HepG2 (cell line): ENCODE measurements around the gene GCN1. TPM values are rescaled to one million over a fixed set of nuclear protein-coding genes. Genes with fewer than 3 reads are reported as not detected.

Source experiments
- EEA1 ChIP-seq: sonication (generic); formaldehyde crosslinking; IDR thresholded peaks from 2 replicates; pipeline ENCODE4 v1.5.1; 2020; ENCODE audit warnings: mild to moderate bottlenecking, missing genetic modification reagents, borderline replicate concordance
- ELF4 ChIP-seq: sonication (generic); formaldehyde crosslinking; IDR thresholded peaks from 2 replicates; pipeline ENCODE4 v1.5.0; 2020; ENCODE audit warnings: missing genetic modification reagents, mild to moderate bottlenecking, moderate library complexity, borderline replicate concordance
- KLF16 ChIP-seq, 2 experiments: sonication (generic) in 1 of 2; formaldehyde crosslinking in 1 of 2; IDR thresholded peaks; 2 replicates each; pipeline versions ENCODE4 v1.6.1 to v1.8.0; 2016 to 2023; ENCODE audit warnings: missing genetic modification reagents in 2 of 2, missing compliant biosample characterization in 1 of 2
- SETDB1 ChIP-seq: sonication (generic); formaldehyde crosslinking; IDR thresholded peaks from 2 replicates; pipeline ENCODE4 v1.5.1; 2020; ENCODE audit warnings: missing genetic modification reagents, mild to moderate bottlenecking, borderline replicate concordance
- SIN3A ChIP-seq: IDR thresholded peaks from 2 replicates; pipeline ENCODE4 v1.6.1; 2011; ENCODE audit warnings: low read depth, mild to moderate bottlenecking, control low read depth, low read length, borderline replicate concordance
- SIX1 ChIP-seq: sonication (generic); formaldehyde crosslinking; IDR thresholded peaks from 2 replicates; pipeline ENCODE4 v1.4.0; 2020; ENCODE audit warnings: missing genetic modification reagents, borderline replicate concordance
- SRSF9 ChIP-seq: fragments of 200-400 bp; formaldehyde crosslinking; IDR thresholded peaks from 2 replicates; pipeline ENCODE4 v1.6.1; 2018; ENCODE audit warnings: borderline replicate concordance, mild to moderate bottlenecking, low read depth, low read length; ENCODE audit not compliant: insufficient read depth, poor library complexity, severe bottlenecking
- TEAD2 ChIP-seq: sonication (generic); formaldehyde crosslinking; IDR thresholded peaks from 2 replicates; pipeline ENCODE4 v1.9.0; 2021; ENCODE audit warnings: missing genetic modification reagents
- ZFP82 ChIP-seq: sonication (generic); formaldehyde crosslinking; IDR thresholded peaks from 2 replicates; pipeline ENCODE4 v1.5.1; 2020; ENCODE audit warnings: mild to moderate bottlenecking, missing genetic modification reagents, borderline replicate concordance
- ZMYM2 ChIP-seq: sonication (generic); formaldehyde crosslinking; IDR thresholded peaks from 2 replicates; pipeline ENCODE4 v1.8.0; 2022; ENCODE audit warnings: mild to moderate bottlenecking, missing genetic modification reagents
- ZNF17 ChIP-seq: sonication (generic); formaldehyde crosslinking; IDR thresholded peaks from 2 replicates; pipeline ENCODE4 v1.5.0; 2020; ENCODE audit warnings: mild to moderate bottlenecking, missing genetic modification reagents
- ZNF282 ChIP-seq: fragments of 450-650 bp; IDR thresholded peaks from 2 replicates; pipeline ENCODE4 v1.6.1; 2018; ENCODE audit not compliant: partially characterized antibody
- ZNF34 ChIP-seq: sonication (generic); formaldehyde crosslinking; IDR thresholded peaks from 2 replicates; pipeline ENCODE4 v1.4.0; 2020; ENCODE audit warnings: mild to moderate bottlenecking, missing genetic modification reagents, borderline replicate concordance
- ZNF629 ChIP-seq: sonication (generic); formaldehyde crosslinking; conservative IDR thresholded peaks from 2 replicates; pipeline ENCODE4 v1.5.0; 2020; ENCODE audit warnings: missing genetic modification reagents
- ZNF720 ChIP-seq: sonication (generic); formaldehyde crosslinking; IDR thresholded peaks from 2 replicates; pipeline ENCODE4 v1.4.0; 2020; ENCODE audit warnings: missing genetic modification reagents
- ZNF816 ChIP-seq: sonication (generic); formaldehyde crosslinking; IDR thresholded peaks from 2 replicates; pipeline ENCODE4 v1.8.0; 2022; ENCODE audit warnings: missing genetic modification reagents, mild to moderate bottlenecking, borderline replicate concordance
- ZNF883 ChIP-seq: sonication (generic); formaldehyde crosslinking; IDR thresholded peaks from 2 replicates; pipeline ENCODE4 v1.5.1; 2020; ENCODE audit warnings: mild to moderate bottlenecking, missing genetic modification reagents; ENCODE audit errors: not compliant biosample characterization
- polyA plus RNA-seq, 8 experiments: library from polyadenylated mRNA; depleted of rRNA in 3 of 8; stranded (reverse) in 7 of 8; unstranded in 1 of 8; fragments of >200 nt; fragmentation: Illumina TruSeq in 4 of 8; extraction: Trizol in 4 of 8; gene quantifications; 2 replicates each; pipeline versions ENCODE4 v1.2.1 to v1.2.3, GENCODE V29; 2011 to 2016; ENCODE audit warnings: low read depth in 4 of 8, missing spikeins in 1 of 8, mixed read lengths in 1 of 8; ENCODE audit not compliant: insufficient read depth in 1 of 8
- total RNA-seq, 5 experiments: library from RNA; depleted of rRNA; stranded (reverse); fragments of >200 nt; fragmentation: Illumina TruSeq; extraction: Trizol; gene quantifications; 2 replicates each; pipeline ENCODE4 v1.2.3, GENCODE V29; 2016; ENCODE audit warnings: low read depth in 1 of 5
- TF ChIP-seq, protein P1 (sequence below): IDR thresholded peaks from 2 replicates; pipeline ENCODE4 v1.6.1; 2016
- TF ChIP-seq, protein P2 (sequence below): sonication (generic); formaldehyde crosslinking; IDR thresholded peaks from 2 replicates; pipeline ENCODE4 v1.8.0; 2022; ENCODE audit warnings: mild to moderate bottlenecking, missing genetic modification reagents; ENCODE audit not compliant: insufficient replicate concordance
- TF ChIP-seq, protein P3 (sequence below): IDR thresholded peaks from 2 replicates; pipeline ENCODE4 v1.6.1; 2016; ENCODE audit warnings: missing compliant biosample characterization, missing genetic modification reagents, borderline replicate concordance
- TF ChIP-seq, protein P4 (sequence below): IDR thresholded peaks from 2 replicates; pipeline ENCODE4 v1.6.1; 2018; ENCODE audit warnings: missing genetic modification reagents, mild to moderate bottlenecking, missing compliant biosample characterization
- TF ChIP-seq, protein P5 (sequence below), 2 experiments: fragments of 450-650 bp in 1 of 2; sonication (generic) in 1 of 2; formaldehyde crosslinking; IDR thresholded peaks; 2 replicates each; pipeline versions ENCODE4 v1.5.0 to v1.8.0; 2020 to 2022; ENCODE audit warnings: mild to moderate bottlenecking in 1 of 2, missing genetic modification reagents in 1 of 2

GCN1 gene
- total and polyA plus RNA-seq, 2 of the 13 experiments (the other 11 are each of a cell fraction or from before 2014, with no cell fraction given): 58.2 to 83.0 TPM

DNA sequence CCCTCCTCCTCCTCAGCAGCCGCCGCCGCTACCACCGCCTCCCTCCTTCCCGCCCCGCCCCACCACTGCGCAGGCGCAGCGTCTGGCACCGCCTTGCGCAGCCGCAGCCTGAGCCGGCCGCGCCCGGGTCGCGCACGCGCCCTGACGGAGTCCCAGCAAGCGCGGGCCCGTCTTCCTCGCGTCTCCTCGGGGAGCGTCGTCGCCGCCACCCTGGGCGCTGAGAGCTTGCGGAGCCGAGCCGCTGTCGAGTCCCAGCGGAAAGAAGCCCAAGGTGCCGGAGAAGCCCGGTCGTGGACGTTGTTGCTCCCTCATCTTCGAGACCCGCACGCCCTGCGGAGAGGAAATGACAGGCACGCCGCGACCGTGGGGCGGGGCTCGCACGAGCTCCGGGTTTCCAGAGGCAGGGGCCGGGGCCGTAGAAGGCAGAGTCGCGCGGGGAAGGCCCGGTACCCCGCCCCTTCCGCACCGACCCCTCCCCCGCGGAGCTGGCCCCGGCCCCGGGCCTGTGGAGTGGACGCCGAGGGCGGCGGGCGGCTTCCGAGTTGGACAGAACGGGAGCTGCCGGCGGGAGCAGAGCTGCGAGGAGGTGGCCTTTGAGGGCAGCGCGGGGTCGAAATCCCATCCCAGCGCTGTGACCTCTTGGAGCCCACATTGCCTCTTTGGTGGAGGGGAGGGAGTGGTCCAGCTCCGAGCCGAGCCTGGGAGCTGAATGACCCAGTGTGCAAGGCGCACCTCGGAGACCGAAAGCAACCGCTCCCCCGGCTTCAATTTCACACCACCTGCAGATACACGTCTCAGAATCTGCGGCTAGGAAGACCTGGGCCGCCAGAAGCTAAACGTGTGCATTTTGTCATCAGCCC, 77.5 kb downstream of the GCN1 start (continued):
- TF ChIP-seq SIN3A (peak; percentile 75; the same call in 1 of the 2 replicates), ZNF34 (CRISPR knock-in tag) (0 out of 2 replicates have a peak, but pooled peaks have one; percentile 29), TEAD2 (no peak), ZNF17 (CRISPR knock-in tag) (no peak), ZMYM2 (CRISPR knock-in tag) (no peak), KLF16 (CRISPR knock-in tag; IDR thresholded peaks at IDR 0.05) (peak in 1 of 2 experiments; percentile 29; a peak in 1 of 4 replicates), ELF4 (CRISPR knock-in tag) (no peak), SETDB1 (CRISPR knock-in tag) (no peak), ZFP82 (CRISPR knock-in tag) (no peak), SRSF9 (no peak), EEA1 (CRISPR knock-in tag) (peak; percentile 83; the same call in 1 of the 2 replicates), SIX1 (CRISPR knock-in tag) (no peak), ZNF629 (peak; percentile 31), ZNF720 (CRISPR knock-in tag) (no peak), ZNF883 (CRISPR knock-in tag) (peak; percentile 92), ZNF816 (CRISPR knock-in tag) (no peak), ZNF282 (no peak)
- TF ChIP-seq, protein P1, sequence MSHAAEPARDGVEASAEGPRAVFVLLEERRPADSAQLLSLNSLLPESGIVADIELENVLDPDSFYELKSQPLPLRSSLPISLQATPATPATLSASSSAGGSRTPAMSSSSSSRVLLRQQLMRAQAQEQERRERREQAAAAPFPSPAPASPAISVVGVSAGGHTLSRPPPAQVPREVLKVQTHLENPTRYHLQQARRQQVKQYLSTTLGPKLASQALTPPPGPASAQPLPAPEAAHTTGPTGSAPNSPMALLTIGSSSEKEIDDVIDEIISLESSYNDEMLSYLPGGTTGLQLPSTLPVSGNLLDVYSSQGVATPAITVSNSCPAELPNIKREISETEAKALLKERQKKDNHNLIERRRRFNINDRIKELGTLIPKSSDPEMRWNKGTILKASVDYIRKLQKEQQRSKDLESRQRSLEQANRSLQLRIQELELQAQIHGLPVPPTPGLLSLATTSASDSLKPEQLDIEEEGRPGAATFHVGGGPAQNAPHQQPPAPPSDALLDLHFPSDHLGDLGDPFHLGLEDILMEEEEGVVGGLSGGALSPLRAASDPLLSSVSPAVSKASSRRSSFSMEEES (CRISPR knock-in tag): peak; percentile 58; the same call in 1 of the 2 replicates
- TF ChIP-seq, protein P2, sequence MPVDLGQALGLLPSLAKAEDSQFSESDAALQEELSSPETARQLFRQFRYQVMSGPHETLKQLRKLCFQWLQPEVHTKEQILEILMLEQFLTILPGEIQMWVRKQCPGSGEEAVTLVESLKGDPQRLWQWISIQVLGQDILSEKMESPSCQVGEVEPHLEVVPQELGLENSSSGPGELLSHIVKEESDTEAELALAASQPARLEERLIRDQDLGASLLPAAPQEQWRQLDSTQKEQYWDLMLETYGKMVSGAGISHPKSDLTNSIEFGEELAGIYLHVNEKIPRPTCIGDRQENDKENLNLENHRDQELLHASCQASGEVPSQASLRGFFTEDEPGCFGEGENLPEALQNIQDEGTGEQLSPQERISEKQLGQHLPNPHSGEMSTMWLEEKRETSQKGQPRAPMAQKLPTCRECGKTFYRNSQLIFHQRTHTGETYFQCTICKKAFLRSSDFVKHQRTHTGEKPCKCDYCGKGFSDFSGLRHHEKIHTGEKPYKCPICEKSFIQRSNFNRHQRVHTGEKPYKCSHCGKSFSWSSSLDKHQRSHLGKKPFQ (CRISPR knock-in tag): peak; percentile 49
- TF ChIP-seq, protein P3, sequence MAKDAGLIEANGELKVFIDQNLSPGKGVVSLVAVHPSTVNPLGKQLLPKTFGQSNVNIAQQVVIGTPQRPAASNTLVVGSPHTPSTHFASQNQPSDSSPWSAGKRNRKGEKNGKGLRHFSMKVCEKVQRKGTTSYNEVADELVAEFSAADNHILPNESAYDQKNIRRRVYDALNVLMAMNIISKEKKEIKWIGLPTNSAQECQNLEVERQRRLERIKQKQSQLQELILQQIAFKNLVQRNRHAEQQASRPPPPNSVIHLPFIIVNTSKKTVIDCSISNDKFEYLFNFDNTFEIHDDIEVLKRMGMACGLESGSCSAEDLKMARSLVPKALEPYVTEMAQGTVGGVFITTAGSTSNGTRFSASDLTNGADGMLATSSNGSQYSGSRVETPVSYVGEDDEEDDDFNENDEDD (CRISPR knock-in tag): peak; percentile 77; the same call in 1 of the 2 replicates
- TF ChIP-seq, protein P4, sequence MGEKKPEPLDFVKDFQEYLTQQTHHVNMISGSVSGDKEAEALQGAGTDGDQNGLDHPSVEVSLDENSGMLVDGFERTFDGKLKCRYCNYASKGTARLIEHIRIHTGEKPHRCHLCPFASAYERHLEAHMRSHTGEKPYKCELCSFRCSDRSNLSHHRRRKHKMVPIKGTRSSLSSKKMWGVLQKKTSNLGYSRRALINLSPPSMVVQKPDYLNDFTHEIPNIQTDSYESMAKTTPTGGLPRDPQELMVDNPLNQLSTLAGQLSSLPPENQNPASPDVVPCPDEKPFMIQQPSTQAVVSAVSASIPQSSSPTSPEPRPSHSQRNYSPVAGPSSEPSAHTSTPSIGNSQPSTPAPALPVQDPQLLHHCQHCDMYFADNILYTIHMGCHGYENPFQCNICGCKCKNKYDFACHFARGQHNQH: no peak; the same call in 1 of the 2 replicates
- TF ChIP-seq, protein P5, sequence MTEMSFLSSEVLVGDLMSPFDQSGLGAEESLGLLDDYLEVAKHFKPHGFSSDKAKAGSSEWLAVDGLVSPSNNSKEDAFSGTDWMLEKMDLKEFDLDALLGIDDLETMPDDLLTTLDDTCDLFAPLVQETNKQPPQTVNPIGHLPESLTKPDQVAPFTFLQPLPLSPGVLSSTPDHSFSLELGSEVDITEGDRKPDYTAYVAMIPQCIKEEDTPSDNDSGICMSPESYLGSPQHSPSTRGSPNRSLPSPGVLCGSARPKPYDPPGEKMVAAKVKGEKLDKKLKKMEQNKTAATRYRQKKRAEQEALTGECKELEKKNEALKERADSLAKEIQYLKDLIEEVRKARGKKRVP (CRISPR knock-in tag; IDR thresholded peaks at IDR 0.05): peak in 1 of 2 experiments; percentile 62; a peak in 1 of 4 replicates
